HepG2 (cell line): ENCODE data around the gene HMG20B. TPM values are rescaled to one million over a fixed set of nuclear protein-coding genes. Genes with fewer than 3 reads are reported as not detected.
A peak's percentile ranks its signal among the peaks of the same experiment; 100 is the strongest.

Experiments
- ARNT ChIP-seq: fragments of 450-650 bp; IDR thresholded peaks from 2 replicates; pipeline ENCODE4 v1.6.1; 2017
- ATF7 ChIP-seq, 2 experiments: fragments of 450-650 bp in 1 of 2; sonication (generic) in 1 of 2; formaldehyde crosslinking in 1 of 2; IDR thresholded peaks; 2 replicates each; pipeline versions ENCODE4 v1.4.0 to v1.6.1; 2016 to 2020; ENCODE audit warnings: antibody characterized with exemption in 1 of 2, mild to moderate bottlenecking in 1 of 2, missing genetic modification reagents in 1 of 2
- FOXM1 ChIP-seq: sonication (generic); formaldehyde crosslinking; IDR thresholded peaks from 2 replicates; pipeline ENCODE4 v1.5.0; 2020; ENCODE audit warnings: missing genetic modification reagents
- HOXA5 ChIP-seq: sonication (generic); formaldehyde crosslinking; IDR thresholded peaks from 2 replicates; pipeline ENCODE4 v1.4.0; 2020; ENCODE audit warnings: missing genetic modification reagents
- MXI1 ChIP-seq: IDR thresholded peaks from 3 replicates; pipeline ENCODE4 v1.6.1; 2012; ENCODE audit warnings: low read depth, low read length, inconsistent platforms, borderline replicate concordance
- REST ChIP-seq, 2 experiments: IDR thresholded peaks; 2 replicates each; pipeline ENCODE4 v1.6.1; 2011 to 2012; ENCODE audit warnings: low read length in 2 of 2, borderline replicate concordance in 1 of 2, low read depth in 1 of 2, mild to moderate bottlenecking in 1 of 2, moderate library complexity in 1 of 2
- SP4 ChIP-seq: sonication (generic); formaldehyde crosslinking; IDR thresholded peaks from 2 replicates; pipeline ENCODE4 v1.8.1; 2023; ENCODE audit warnings: mild to moderate bottlenecking, missing genetic modification reagents
- TBX2 ChIP-seq: sonication (generic); formaldehyde crosslinking; IDR thresholded peaks from 2 replicates; pipeline ENCODE4 v1.5.0; 2020; ENCODE audit warnings: missing genetic modification reagents, mild to moderate bottlenecking, borderline replicate concordance
- TRIM24 ChIP-seq: sonication (generic); formaldehyde crosslinking; IDR thresholded peaks from 2 replicates; pipeline ENCODE4 v1.8.0; 2022; ENCODE audit warnings: mild to moderate bottlenecking, missing genetic modification reagents
- ZNF160 ChIP-seq: sonication (generic); formaldehyde crosslinking; IDR thresholded peaks from 2 replicates; pipeline ENCODE4 v1.8.0; 2022; ENCODE audit warnings: mild to moderate bottlenecking, inconsistent platforms, missing genetic modification reagents
- ZNF543 ChIP-seq: sonication (generic); formaldehyde crosslinking; IDR thresholded peaks from 2 replicates; pipeline ENCODE4 v1.4.0; 2020; ENCODE audit warnings: mild to moderate bottlenecking, missing genetic modification reagents
- ZNF770 ChIP-seq: sonication (generic); formaldehyde crosslinking; IDR thresholded peaks from 2 replicates; pipeline ENCODE4 v1.5.0; 2020; ENCODE audit warnings: mild to moderate bottlenecking, missing genetic modification reagents
- polyA plus RNA-seq, 8 experiments: library from polyadenylated mRNA; depleted of rRNA in 3 of 8; stranded (reverse) in 7 of 8; unstranded in 1 of 8; fragments of >200 nt; fragmentation: Illumina TruSeq in 4 of 8; extraction: Trizol in 4 of 8; gene quantifications; 2 replicates each; pipeline versions ENCODE4 v1.2.1 to v1.2.3, GENCODE V29; 2011 to 2016; ENCODE audit warnings: low read depth in 4 of 8, missing spikeins in 1 of 8, mixed read lengths in 1 of 8; ENCODE audit not compliant: insufficient read depth in 1 of 8
- total RNA-seq, 5 experiments: library from RNA; depleted of rRNA; stranded (reverse); fragments of >200 nt; fragmentation: Illumina TruSeq; extraction: Trizol; gene quantifications; 2 replicates each; pipeline ENCODE4 v1.2.3, GENCODE V29; 2016; ENCODE audit warnings: low read depth in 1 of 5
- TF ChIP-seq, protein P1 (sequence below): sonication (generic); formaldehyde crosslinking; IDR thresholded peaks from 2 replicates; pipeline ENCODE4 v1.4.0; 2020; ENCODE audit warnings: missing genetic modification reagents
- TF ChIP-seq, protein P2 (sequence below): sonication (generic); formaldehyde crosslinking; IDR thresholded peaks from 2 replicates; pipeline ENCODE4 v1.8.0; 2022; ENCODE audit warnings: low read depth, missing genetic modification reagents
- TF ChIP-seq, protein P3 (sequence below): sonication (generic); formaldehyde crosslinking; IDR thresholded peaks from 2 replicates; pipeline ENCODE4 v1.4.0; 2020; ENCODE audit warnings: mild to moderate bottlenecking, missing genetic modification reagents

HMG20B gene
- total and polyA plus RNA-seq, 2 of the 13 experiments (the other 11 are each of a cell fraction or from before 2014, with no cell fraction given): 23.9 to 29.2 TPM

DNA sequence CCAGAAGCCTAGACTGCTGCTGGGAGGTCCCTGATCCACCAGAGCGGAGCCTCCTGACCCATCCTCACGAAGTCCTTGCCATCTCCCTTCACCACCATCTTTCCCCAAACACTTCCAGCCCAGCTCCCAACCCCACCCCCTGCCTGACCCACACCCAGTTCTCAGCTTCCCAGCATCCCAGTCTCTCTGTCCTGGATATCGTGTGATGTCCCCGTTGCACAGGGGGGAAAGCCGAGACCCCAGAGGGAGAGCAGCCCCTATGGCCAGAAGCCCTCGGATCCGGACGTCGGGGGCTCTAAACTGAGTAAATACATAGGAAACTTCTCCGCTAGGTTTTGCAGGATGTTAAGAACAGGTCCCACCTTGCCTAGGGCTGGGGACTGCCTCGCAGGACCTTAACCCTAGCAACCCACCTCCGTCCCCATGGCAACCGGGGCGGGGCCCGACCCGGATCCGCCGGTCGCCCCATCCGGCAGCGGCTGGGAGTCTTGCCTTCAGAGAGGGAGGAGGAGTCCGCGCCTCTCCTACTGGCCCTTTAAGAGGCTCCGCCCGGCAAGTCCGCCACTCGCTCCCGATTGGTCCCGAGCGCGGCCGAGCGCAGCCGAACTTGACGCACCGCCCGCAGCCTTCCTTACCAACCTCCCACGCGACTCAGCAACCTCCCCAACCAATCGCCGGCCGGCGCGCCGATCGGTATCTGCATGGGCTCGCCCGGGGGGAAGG, 451 bp upstream of the HMG20B start (continued):
- TF ChIP-seq, protein P1, sequence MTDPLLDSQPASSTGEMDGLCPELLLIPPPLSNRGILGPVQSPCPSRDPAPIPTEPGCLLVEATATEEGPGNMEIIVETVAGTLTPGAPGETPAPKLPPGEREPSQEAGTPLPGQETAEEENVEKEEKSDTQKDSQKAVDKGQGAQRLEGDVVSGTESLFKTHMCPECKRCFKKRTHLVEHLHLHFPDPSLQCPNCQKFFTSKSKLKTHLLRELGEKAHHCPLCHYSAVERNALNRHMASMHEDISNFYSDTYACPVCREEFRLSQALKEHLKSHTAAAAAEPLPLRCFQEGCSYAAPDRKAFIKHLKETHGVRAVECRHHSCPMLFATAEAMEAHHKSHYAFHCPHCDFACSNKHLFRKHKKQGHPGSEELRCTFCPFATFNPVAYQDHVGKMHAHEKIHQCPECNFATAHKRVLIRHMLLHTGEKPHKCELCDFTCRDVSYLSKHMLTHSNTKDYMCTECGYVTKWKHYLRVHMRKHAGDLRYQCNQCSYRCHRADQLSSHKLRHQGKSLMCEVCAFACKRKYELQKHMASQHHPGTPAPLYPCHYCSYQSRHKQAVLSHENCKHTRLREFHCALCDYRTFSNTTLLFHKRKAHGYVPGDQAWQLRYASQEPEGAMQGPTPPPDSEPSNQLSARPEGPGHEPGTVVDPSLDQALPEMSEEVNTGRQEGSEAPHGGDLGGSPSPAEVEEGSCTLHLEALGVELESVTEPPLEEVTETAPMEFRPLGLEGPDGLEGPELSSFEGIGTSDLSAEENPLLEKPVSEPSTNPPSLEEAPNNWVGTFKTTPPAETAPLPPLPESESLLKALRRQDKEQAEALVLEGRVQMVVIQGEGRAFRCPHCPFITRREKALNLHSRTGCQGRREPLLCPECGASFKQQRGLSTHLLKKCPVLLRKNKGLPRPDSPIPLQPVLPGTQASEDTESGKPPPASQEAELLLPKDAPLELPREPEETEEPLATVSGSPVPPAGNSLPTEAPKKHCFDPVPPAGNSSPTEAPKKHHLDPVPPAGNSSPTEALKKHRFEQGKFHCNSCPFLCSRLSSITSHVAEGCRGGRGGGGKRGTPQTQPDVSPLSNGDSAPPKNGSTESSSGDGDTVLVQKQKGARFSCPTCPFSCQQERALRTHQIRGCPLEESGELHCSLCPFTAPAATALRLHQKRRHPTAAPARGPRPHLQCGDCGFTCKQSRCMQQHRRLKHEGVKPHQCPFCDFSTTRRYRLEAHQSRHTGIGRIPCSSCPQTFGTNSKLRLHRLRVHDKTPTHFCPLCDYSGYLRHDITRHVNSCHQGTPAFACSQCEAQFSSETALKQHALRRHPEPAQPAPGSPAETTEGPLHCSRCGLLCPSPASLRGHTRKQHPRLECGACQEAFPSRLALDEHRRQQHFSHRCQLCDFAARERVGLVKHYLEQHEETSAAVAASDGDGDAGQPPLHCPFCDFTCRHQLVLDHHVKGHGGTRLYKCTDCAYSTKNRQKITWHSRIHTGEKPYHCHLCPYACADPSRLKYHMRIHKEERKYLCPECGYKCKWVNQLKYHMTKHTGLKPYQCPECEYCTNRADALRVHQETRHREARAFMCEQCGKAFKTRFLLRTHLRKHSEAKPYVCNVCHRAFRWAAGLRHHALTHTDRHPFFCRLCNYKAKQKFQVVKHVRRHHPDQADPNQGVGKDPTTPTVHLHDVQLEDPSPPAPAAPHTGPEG (CRISPR knock-in tag): no peak
- TF ChIP-seq ZNF160 (CRISPR knock-in tag) (no peak), TBX2 (CRISPR knock-in tag) (no peak), ATF7 (IDR thresholded peaks at IDR 0.05) (no peak), ATF7 (CRISPR knock-in tag; IDR thresholded peaks at IDR 0.05) (no peak), ZNF543 (no peak), FOXM1 (CRISPR knock-in tag) (no peak), MXI1 (peak; percentile 92; the same call in 1 of the 3 replicates), SP4 (peak; percentile 96), HOXA5 (no peak), TRIM24 (no peak), ZNF770 (CRISPR knock-in tag) (0 out of 2 replicates have a peak, but pooled peaks have one; percentile 26), ARNT (no peak), REST (IDR thresholded peaks at IDR 0.05; ENCODE audit: borderline replicate concordance in 1 of 2, low read depth in 1 of 2, low read length in 2 of 2) (no peak)
- TF ChIP-seq, protein P2, sequence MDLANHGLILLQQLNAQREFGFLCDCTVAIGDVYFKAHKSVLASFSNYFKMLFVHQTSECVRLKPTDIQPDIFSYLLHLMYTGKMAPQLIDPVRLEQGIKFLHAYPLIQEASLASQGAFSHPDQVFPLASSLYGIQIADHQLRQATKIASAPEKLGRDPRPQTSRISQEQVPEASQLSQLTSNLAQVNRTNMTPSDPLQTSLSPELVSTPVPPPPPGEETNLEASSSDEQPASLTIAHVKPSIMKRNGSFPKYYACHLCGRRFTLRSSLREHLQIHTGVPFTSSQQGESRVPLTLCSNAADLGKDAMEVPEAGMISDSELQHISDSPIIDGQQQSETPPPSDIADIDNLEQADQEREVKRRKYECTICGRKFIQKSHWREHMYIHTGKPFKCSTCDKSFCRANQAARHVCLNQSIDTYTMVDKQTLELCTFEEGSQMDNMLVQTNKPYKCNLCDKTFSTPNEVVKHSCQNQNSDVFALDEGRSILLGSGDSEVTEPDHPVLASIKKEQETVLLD (CRISPR knock-in tag): no peak
- TF ChIP-seq, protein P3, sequence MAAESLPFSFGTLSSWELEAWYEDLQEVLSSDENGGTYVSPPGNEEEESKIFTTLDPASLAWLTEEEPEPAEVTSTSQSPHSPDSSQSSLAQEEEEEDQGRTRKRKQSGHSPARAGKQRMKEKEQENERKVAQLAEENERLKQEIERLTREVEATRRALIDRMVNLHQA (CRISPR knock-in tag): no peak
